ENCODE data around the gene PSKH1.

- TF ChIP-seq CTCF (IDR thresholded peaks at IDR 0.05) (no peak), POLR2A (IDR thresholded peaks at IDR 0.05) (no peak)
Observed at GRCh38 chr16:67943256-67943618, 50.2 kb downstream of the PSKH1 start.

Data from Peyer's patch (tissue), 4 donors.